ENCODE results near the gene AKR7A2.
"Not testable (repeated sequence)": the region's sequence is repeated elsewhere in the genome, so short reads cannot be mapped to it uniquely, and the experiment has no call there.

Gene AKR7A2

GRCh38 chr1:19306941-19307340 is 5.0 kb downstream of the AKR7A2 start:
- DNase-seq (ENCODE audit: low read depth), result no peak

GRCh38 chr1:19305880-19306279 is 6.1 kb downstream of the AKR7A2 start:
- no peak for DNase-seq (ENCODE audit: low read depth)

- DNase-seq (ENCODE audit: low read depth), result not testable (repeated sequence)
Measured at GRCh38 chr1:19304081-19304480, 7.9 kb downstream of the AKR7A2 start.

GRCh38 chr1:19300211-19300610 is 11.7 kb downstream of the AKR7A2 start:
- DNase-seq (ENCODE audit: low read depth), result no peak

- no peak for DNase-seq (ENCODE audit: low read depth)
Measured at GRCh38 chr1:19294638-19295037, 17.3 kb downstream of the AKR7A2 start.

GRCh38 chr1:19289244-19289643 is 22.7 kb downstream of the AKR7A2 start:
- no peak for DNase-seq (ENCODE audit: low read depth)

GRCh38 chr1:19288324-19289241 is 23.4 kb downstream of the AKR7A2 start, which contains the start of gene AKR7A3:
AKR7A3 (minus strand) TSS chr1:19288770; CDS start chr1:19288709, 61 bp downstream.
- DNase-seq (ENCODE audit: low read depth), result not testable (repeated sequence)

- no peak for DNase-seq (ENCODE audit: low read depth)
Measured at GRCh38 chr1:19287436-19288185, 24.3 kb downstream of the AKR7A2 start.

GRCh38 chr1:19285807-19286206 is 26.1 kb downstream of the AKR7A2 start:
- DNase-seq (ENCODE audit: low read depth), result not testable (repeated sequence)

GRCh38 chr1:19285366-19285765 is 26.6 kb downstream of the AKR7A2 start:
- DNase-seq (ENCODE audit: low read depth), result not testable (repeated sequence)

- no peak for DNase-seq (ENCODE audit: low read depth)
Measured at GRCh38 chr1:19284881-19285280, 27.1 kb downstream of the AKR7A2 start.

- no peak for DNase-seq (ENCODE audit: low read depth)
Measured at GRCh38 chr1:19283891-19284290, 28.1 kb downstream of the AKR7A2 start.

GRCh38 chr1:19274636-19275035 is 37.3 kb downstream of the AKR7A2 start:
- DNase-seq (ENCODE audit: low read depth), result no peak

GRCh38 chr1:19273844-19274531 is 38.0 kb downstream of the AKR7A2 start:
- DNase-seq (ENCODE audit: low read depth), result not testable (repeated sequence)

- no peak for DNase-seq (ENCODE audit: low read depth)
Measured at GRCh38 chr1:19273106-19273843, 38.7 kb downstream of the AKR7A2 start.

- DNase-seq (ENCODE audit: low read depth), result no peak
Measured at GRCh38 chr1:19272064-19272463, 39.9 kb downstream of the AKR7A2 start.

- not testable (repeated sequence) for DNase-seq (ENCODE audit: low read depth)
Measured at GRCh38 chr1:19270343-19270730, 41.6 kb downstream of the AKR7A2 start.

- not testable (repeated sequence) for DNase-seq (ENCODE audit: low read depth)
Measured at GRCh38 chr1:19269427-19270342, 42.3 kb downstream of the AKR7A2 start.

- DNase-seq (ENCODE audit: low read depth), result no peak
Measured at GRCh38 chr1:19268445-19268844, 43.5 kb downstream of the AKR7A2 start.

- DNase-seq (ENCODE audit: low read depth), result no peak
Measured at GRCh38 chr1:19262744-19263143, 49.2 kb downstream of the AKR7A2 start.

Measured in fibroblast of gingiva (primary cell).